T-helper 17 cell (primary cell): ENCODE measurements around the gene ADIPOR2. TPM values are rescaled to one million over a fixed set of nuclear protein-coding genes. Genes with fewer than 3 reads are reported as not detected.

Experiments used
- ATAC-seq: fragments of 150-1000 bp; cut with Tn5 transposase; 2 replicates; pipeline ENCODE4 v1.10.0; 2021; ENCODE audit warnings: mild to moderate bottlenecking, moderate library complexity
- DNase-seq, 3 donors: peaks; one replicate each; pipeline versions ENCODE4 v3.0.0 to v3.0.0-alpha.2; 2020 to 2021
- H3K9me3 ChIP-seq: one replicate; pipeline ENCODE4 v1.7.0; 2013; ENCODE audit warnings: low read length, mild to moderate bottlenecking; ENCODE audit not compliant: control insufficient read depth, poor library complexity, severe bottlenecking
- H3K27ac Mint-ChIP-seq: one replicate; pipeline ENCODE4 v1.8.0; 2022; ENCODE audit warnings: mild to moderate bottlenecking, moderate library complexity, mixed read lengths
- H3K27me3 Mint-ChIP-seq: one replicate; pipeline ENCODE4 v1.8.0; 2022; ENCODE audit warnings: mixed read lengths
- H3K36me3 Mint-ChIP-seq: one replicate; pipeline ENCODE4 v1.8.0; 2022; ENCODE audit warnings: low read depth, mixed read lengths
- H3K4me1 Mint-ChIP-seq: one replicate; pipeline ENCODE4 v1.8.0; 2022; ENCODE audit warnings: mild to moderate bottlenecking, mixed read lengths
- H3K4me3 Mint-ChIP-seq: one replicate; pipeline ENCODE4 v1.8.0; 2022; ENCODE audit warnings: mild to moderate bottlenecking, moderate library complexity, mixed read lengths
- total RNA-seq, 4 donors: library from RNA in 2 of 4; stranded (reverse) in 2 of 4; gene quantifications; one replicate each; pipeline ENCODE4 v1.2.3 and lab custom pipeline; 2022 to 2026

The ADIPOR2 gene
- total RNA-seq, 2 donors from 2014 or later, result 17.1 to 23.5 TPM

DNA sequence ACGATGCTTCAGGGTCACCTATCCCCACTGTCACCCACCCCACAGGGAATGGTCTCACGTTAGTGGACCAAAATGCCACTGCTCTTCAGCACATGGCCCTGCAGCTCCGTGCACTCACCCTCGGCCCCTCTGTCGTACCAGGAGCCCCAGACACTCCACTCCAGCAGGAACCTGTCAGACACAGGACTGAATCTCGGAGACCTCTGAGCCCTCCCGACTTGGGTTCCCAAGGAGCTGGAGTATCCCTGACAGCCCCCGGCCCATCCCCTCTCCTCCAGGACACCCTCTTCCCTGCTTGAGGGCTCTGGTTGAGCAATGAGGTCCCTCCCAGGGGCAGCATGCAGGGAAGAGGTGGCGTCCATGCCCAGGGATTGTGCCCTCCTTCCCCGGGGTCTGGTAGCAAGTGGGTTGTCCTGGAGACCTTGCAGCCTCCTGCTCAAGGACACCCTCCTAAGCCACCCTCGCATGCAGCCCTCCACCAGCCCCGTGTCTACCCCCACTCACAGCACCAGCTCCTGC lies 109.1 kb downstream of the ADIPOR2 start:
- H3K9me3 ChIP-seq, result no peaks in the 10 kb centered on the region
- H3K4me1 Mint-ChIP-seq, result peaks cover 18% of the 10 kb centered on the region
- no peaks in the 10 kb centered on the region for H3K36me3 Mint-ChIP-seq
- DNase-seq, result no peak
- H3K4me3 Mint-ChIP-seq, result no peak overlapping the region
- H3K27ac Mint-ChIP-seq, result no peak overlapping the region
- no peak for ATAC-seq
- no peaks in the 10 kb centered on the region for H3K27me3 Mint-ChIP-seq

DNA sequence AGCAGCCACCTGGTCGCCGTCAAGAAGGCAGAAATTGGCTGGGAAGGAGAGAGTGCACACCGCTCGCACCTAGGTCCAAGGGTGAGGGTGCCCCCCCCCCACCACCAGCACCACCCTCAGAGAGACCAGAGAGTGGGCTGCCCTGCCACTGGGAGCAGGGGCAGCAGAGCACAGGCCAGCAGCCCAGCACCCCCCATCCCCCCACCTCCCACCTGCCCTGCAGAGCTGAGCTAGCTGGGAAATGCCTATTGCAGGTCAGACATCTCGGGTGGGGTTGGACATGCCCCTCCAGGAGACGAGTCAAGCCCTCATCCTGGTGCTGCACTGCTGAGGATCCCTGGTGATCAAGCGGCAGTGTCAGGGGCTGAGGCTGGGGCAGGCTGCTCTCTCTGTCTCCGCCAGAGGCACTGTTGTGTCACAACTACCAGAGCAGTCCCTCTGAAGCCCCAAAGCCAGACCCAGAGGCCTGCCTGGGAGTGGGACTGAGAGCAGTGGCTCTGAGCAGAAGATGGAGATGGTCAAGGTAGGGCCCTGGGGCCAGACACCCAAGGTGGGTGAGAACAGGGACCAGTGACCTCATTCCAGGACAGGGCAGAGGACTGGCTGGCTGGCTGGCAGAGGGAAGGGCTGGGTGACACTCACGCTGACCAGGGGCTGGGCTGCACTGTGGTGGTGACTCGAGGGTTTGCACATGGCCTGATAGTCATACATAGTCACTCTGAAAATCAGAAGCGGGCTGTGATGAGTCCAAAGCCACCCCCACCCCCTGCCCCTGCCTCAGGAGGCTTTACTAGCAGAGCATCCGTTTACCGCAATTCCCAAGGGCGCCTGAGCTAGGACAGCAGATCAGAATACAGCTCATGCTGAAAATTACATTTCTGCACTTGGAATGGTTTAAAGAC lies 109.8 kb downstream of the ADIPOR2 start:
- Mint-ChIP-seq H3K27me3 (no peaks in the 10 kb centered on the region), H3K4me1 (peaks cover 16% of the 10 kb centered on the region), H3K36me3 (no peaks in the 10 kb centered on the region), H3K27ac (no peak overlapping the region), H3K4me3 (no peak overlapping the region)
- no peaks in the 10 kb centered on the region for H3K9me3 ChIP-seq
- DNase-seq (peak in 1 of 3 donors; percentile 6), ATAC-seq (no peak)

GRCh38 chr12:1801303-1801975 lies 110.6 kb downstream of the ADIPOR2 start:
- peaks cover 11% of the 10 kb centered on the region for H3K4me1 Mint-ChIP-seq
- DNase-seq (no peak), ATAC-seq (no peak)
- no peaks in the 10 kb centered on the region for H3K36me3 Mint-ChIP-seq
- H3K4me3 Mint-ChIP-seq, result no peak overlapping the region
- no peaks in the 10 kb centered on the region for H3K27me3 Mint-ChIP-seq
- no peaks in the 10 kb centered on the region for H3K9me3 ChIP-seq
- H3K27ac Mint-ChIP-seq, result no peak overlapping the region

DNA sequence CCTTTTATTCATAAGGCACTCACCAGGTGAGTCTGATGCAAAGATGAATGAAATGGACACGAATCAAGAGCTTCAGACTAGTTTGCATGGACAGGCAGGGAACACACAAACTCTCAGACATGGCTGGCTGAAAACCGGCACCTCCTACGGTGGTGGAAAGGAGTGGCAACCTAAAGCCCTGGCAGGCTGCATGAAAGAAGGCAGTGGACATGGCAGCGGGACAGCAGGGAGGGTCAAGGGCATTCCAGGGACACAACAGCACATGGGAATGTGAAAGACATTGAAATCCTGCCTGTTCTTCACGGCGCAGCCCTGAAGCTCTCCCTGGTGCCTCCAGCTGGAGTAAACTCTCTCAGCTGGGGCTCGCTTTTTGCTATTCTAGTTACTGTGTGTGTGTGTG lies 112.9 kb downstream of the ADIPOR2 start:
- no peak for ATAC-seq
- no peaks in the 10 kb centered on the region for H3K27me3 Mint-ChIP-seq
- peaks cover 10% of the 10 kb centered on the region for H3K4me1 Mint-ChIP-seq
- H3K9me3 ChIP-seq, result no peaks in the 10 kb centered on the region
- peak in 1 of 3 donors; percentile 6 for DNase-seq
- no peaks in the 10 kb centered on the region for H3K36me3 Mint-ChIP-seq
- no peak overlapping the region for H3K27ac Mint-ChIP-seq
- H3K4me3 Mint-ChIP-seq, result no peak overlapping the region

DNA sequence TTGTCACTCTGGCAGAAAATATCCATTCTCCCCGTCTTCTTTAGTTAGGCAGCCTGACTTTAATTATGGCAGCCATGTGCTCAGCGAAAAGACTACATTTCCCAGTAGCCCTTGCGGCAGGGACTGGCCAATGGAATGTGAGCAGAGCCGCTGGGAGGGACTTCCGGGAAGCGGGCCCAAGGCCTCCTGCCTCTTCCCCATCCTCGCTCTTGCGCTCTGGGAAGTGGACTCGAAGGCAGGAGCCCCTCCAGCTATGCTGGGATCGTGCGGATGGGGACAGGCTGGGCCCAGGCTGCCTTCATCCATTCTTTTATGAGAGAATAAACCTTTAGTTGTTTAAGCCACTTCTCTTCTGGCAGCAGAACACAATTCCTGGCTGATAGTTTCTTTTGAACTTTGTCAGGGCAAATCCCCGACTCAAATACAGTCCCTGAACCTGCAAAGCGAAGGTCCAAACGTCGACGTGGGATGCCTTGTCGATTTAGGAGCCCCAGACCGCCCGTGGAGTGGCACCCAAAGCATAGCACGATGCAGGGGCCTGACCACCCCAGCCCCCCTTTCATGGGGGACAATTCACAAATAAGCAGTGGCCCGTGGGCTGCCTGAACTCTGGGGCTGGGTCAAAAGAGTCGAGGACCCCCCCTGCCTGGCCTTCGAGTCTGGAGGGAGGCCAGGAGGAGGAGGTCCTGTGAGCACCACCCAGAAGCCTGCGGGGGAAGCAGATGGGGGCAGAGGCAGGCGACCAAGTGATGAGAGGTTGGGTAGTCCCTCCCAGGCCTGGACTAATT lies 113.9 kb downstream of the ADIPOR2 start:
- DNase-seq (peak; percentile 70 to 80 (median 73)), ATAC-seq (peak; percentile 99)
- no peak overlapping the region for H3K4me3 Mint-ChIP-seq
- peaks cover 14% of the 10 kb centered on the region for H3K4me1 Mint-ChIP-seq
- H3K9me3 ChIP-seq, result no peaks in the 10 kb centered on the region
- H3K27me3 Mint-ChIP-seq, result no peaks in the 10 kb centered on the region
- peaks cover 2% of the 10 kb centered on the region for H3K36me3 Mint-ChIP-seq
- no peak overlapping the region for H3K27ac Mint-ChIP-seq

- no peak for DNase-seq
- peaks cover 2% of the 10 kb centered on the region for H3K36me3 Mint-ChIP-seq
- ATAC-seq, result no peak
- H3K27ac Mint-ChIP-seq, result peak overlapping the region; percentile 51
- no peak overlapping the region for H3K4me3 Mint-ChIP-seq
- no peaks in the 10 kb centered on the region for H3K27me3 Mint-ChIP-seq
- H3K4me1 Mint-ChIP-seq, result peaks cover 21% of the 10 kb centered on the region
- no peaks in the 10 kb centered on the region for H3K9me3 ChIP-seq
Observed at GRCh38 chr12:1805441-1806081, 114.7 kb downstream of the ADIPOR2 start.

DNA sequence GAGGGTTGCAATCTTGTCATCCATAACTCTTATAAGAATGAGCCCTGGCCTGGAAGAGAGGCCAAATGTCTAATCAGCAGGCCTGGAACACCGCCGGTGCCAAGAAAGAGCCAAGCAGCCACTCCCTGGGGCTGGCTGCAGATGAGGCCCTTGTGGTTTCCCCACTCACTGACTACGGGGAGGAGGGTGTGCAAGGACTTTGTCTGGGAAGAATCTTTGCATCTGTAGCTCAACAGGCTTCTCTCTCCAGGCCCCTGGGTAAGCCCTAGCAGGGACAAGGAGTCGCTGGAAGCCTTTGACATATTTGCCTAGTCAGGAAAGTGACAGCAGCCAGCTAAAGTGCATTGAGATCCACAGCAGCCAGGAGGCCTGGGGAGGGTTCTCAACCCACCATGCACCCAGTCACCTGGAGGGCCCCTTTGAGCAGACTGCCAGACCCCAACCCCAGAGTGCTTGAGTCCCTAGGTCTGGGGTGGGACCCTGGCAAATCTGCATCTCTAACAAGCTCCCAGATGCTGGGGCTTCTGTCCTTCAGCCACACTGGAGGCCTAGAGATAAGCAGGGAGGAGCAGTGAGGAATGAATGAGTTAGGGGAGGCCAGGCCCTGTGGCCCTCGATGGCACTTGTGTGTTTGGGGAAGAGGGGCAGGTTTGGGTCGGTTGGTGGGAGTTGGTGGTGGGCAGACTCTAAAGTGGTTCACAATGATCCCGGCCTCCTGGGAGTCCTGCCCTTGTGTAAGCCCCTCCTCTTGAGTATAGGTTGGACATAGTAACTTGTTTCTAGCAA lies 115.6 kb downstream of the ADIPOR2 start:
- H3K36me3 Mint-ChIP-seq, result peaks cover 2% of the 10 kb centered on the region
- peak overlapping the region; percentile 12 for H3K4me3 Mint-ChIP-seq
- no peaks in the 10 kb centered on the region for H3K9me3 ChIP-seq
- peaks cover 26% of the 10 kb centered on the region for H3K4me1 Mint-ChIP-seq
- DNase-seq (no peak), ATAC-seq (no peak)
- no peaks in the 10 kb centered on the region for H3K27me3 Mint-ChIP-seq
- peak overlapping the region; percentile 51 for H3K27ac Mint-ChIP-seq

DNA sequence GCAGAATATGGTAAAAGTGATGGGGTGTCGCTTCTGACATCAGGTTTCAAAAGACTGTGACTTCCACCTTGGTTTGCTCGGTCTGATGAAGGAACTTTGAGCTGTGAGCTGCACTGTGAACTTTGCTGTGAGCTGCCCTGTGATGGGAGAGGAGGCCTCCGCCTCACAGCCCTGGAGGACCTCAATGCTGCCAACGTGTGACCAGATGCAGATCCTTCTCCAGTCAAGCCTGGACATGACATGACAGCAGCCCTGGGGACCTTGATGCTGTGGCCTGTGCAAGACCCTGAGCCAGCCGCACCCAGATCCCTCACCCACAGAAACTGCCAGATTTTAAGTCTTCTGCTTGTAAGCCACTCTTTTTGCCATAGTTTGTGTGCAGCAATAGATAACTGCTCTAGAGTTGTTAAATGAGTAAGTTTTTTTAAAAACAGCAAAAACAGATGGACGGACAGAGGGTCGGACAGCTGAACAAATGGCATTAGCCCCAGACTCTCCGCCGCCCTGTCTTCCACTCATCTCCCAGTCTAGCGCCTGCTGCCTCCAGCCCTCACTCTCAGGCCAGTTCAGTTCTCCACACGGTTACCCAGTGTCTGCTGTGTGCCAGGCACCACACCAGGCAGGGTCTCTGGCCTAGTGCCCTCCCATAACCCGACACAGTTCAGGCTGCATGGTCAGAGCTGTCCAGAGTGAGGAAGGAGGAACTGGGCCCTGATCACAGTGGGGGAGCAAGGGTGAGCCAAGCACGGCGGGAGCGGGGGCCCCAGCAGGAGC lies 116.4 kb downstream of the ADIPOR2 start:
- Mint-ChIP-seq H3K27me3 (no peaks in the 10 kb centered on the region), H3K4me3 (no peak overlapping the region), H3K36me3 (peaks cover 2% of the 10 kb centered on the region), H3K4me1 (peaks cover 28% of the 10 kb centered on the region), H3K27ac (peak overlapping the region; percentile 85)
- ATAC-seq (no peak), DNase-seq (no peak)
- no peaks in the 10 kb centered on the region for H3K9me3 ChIP-seq

GRCh38 chr12:1808036-1808797 lies 117.3 kb downstream of the ADIPOR2 start:
- no peaks in the 10 kb centered on the region for H3K9me3 ChIP-seq
- no peaks in the 10 kb centered on the region for H3K27me3 Mint-ChIP-seq
- H3K4me1 Mint-ChIP-seq, result peaks cover 30% of the 10 kb centered on the region
- no peak for ATAC-seq
- H3K27ac Mint-ChIP-seq, result peak overlapping the region; percentile 85
- H3K36me3 Mint-ChIP-seq, result peaks cover 2% of the 10 kb centered on the region
- H3K4me3 Mint-ChIP-seq, result no peak overlapping the region
- DNase-seq, result no peak

GRCh38 chr12:1808798-1809480 lies 118.1 kb downstream of the ADIPOR2 start:
- Mint-ChIP-seq H3K36me3 (peaks cover 2% of the 10 kb centered on the region), H3K4me3 (peak overlapping the region; percentile 56), H3K4me1 (peaks cover 30% of the 10 kb centered on the region), H3K27ac (peak overlapping the region; percentile 85), H3K27me3 (no peaks in the 10 kb centered on the region)
- ATAC-seq (no peak), DNase-seq (no peak)
- no peaks in the 10 kb centered on the region for H3K9me3 ChIP-seq
